ENCODE measurements around the gene POLR3B. TPM values are rescaled to one million over a fixed set of nuclear protein-coding genes. Genes with fewer than 3 reads are reported as not detected.

The POLR3B gene
- total RNA-seq, 1 donor, result 16.8 TPM

GRCh38 chr12:106519607-106520021, 162.1 kb downstream of the POLR3B start:
- no peak overlapping the region for H3K4me3 ChIP-seq (ENCODE audit: low read depth, low read length)
- DNase-seq (ENCODE audit: low read depth), result peak; percentile 56
- no peak for TF ChIP-seq CTCF (IDR thresholded peaks at IDR 0.05; ENCODE audit: insufficient read depth, low read depth, low read length)

GRCh38 chr12:106521901-106522300, 164.4 kb downstream of the POLR3B start:
- TF ChIP-seq CTCF (IDR thresholded peaks at IDR 0.05; ENCODE audit: insufficient read depth, low read depth, low read length), result no peak
- H3K4me3 ChIP-seq (ENCODE audit: low read depth, low read length), result no peak overlapping the region
- no peak for DNase-seq (ENCODE audit: low read depth)

- H3K4me3 ChIP-seq (ENCODE audit: low read depth, low read length), result no peak overlapping the region
- no peak for DNase-seq (ENCODE audit: low read depth)
- no peak for TF ChIP-seq CTCF (IDR thresholded peaks at IDR 0.05; ENCODE audit: insufficient read depth, low read depth, low read length)
Observed at GRCh38 chr12:106522708-106523107, 165.2 kb downstream of the POLR3B start.

GRCh38 chr12:106527356-106527755, 169.8 kb downstream of the POLR3B start:
- no peak for TF ChIP-seq CTCF (IDR thresholded peaks at IDR 0.05; ENCODE audit: insufficient read depth, low read depth, low read length)
- peak; percentile 8 for DNase-seq (ENCODE audit: low read depth)
- H3K4me3 ChIP-seq (ENCODE audit: low read depth, low read length), result no peak overlapping the region

GRCh38 chr12:106541201-106541600, 183.7 kb downstream of the POLR3B start:
- TF ChIP-seq CTCF (IDR thresholded peaks at IDR 0.05; ENCODE audit: insufficient read depth, low read depth, low read length), result no peak
- H3K4me3 ChIP-seq (ENCODE audit: low read depth, low read length), result no peak overlapping the region
- DNase-seq (ENCODE audit: low read depth), result no peak

- no peak overlapping the region for H3K4me3 ChIP-seq (ENCODE audit: low read depth, low read length)
- no peak for TF ChIP-seq CTCF (IDR thresholded peaks at IDR 0.05; ENCODE audit: insufficient read depth, low read depth, low read length)
- DNase-seq (ENCODE audit: low read depth), result no peak
Observed at GRCh38 chr12:106551410-106551809, 193.9 kb downstream of the POLR3B start.

GRCh38 chr12:106552228-106552627, 194.7 kb downstream of the POLR3B start:
- no peak overlapping the region for H3K4me3 ChIP-seq (ENCODE audit: low read depth, low read length)
- TF ChIP-seq CTCF (IDR thresholded peaks at IDR 0.05; ENCODE audit: insufficient read depth, low read depth, low read length), result no peak
- no peak for DNase-seq (ENCODE audit: low read depth)
